ENCODE measurements around the gene PTGS2.

Gene PTGS2

GRCh38 chr1:186703209-186703766 is 23.1 kb upstream of the PTGS2 start:
- TF ChIP-seq CTCF (IDR thresholded peaks at IDR 0.05; ENCODE audit: low read depth, low read length): no peak
- no peak for DNase-seq (ENCODE audit: low read depth in 2 of 2)
- H3K4me3 ChIP-seq (replicated peaks in 1 of 2; ENCODE audit: low read depth in 2 of 2, low read length in 2 of 2): no peak overlapping the region

DNA sequence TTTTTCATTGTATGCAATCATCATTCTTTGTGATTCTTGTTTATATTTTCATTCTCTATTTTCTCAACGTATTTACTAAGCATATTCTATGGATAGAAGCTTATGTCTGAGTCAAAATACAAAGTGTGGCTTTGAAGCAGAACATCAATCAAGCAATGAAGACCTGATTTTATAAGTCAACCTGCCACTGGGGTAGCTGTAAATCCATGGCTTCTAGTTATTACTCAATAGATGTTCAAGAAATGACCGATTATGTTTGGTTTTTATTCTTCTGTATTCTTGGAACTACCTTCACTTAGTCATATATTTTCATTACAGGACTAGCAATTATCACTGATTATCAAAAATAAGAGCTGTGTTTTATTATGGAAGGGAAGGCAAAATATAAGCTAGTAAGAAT is 20.5 kb upstream of the PTGS2 start:
- no peak for TF ChIP-seq CTCF (IDR thresholded peaks at IDR 0.05; ENCODE audit: low read depth, low read length)
- no peak for DNase-seq (ENCODE audit: low read depth in 2 of 2)
- H3K4me3 ChIP-seq (replicated peaks in 1 of 2; ENCODE audit: low read depth in 2 of 2, low read length in 2 of 2): no peak overlapping the region

DNA sequence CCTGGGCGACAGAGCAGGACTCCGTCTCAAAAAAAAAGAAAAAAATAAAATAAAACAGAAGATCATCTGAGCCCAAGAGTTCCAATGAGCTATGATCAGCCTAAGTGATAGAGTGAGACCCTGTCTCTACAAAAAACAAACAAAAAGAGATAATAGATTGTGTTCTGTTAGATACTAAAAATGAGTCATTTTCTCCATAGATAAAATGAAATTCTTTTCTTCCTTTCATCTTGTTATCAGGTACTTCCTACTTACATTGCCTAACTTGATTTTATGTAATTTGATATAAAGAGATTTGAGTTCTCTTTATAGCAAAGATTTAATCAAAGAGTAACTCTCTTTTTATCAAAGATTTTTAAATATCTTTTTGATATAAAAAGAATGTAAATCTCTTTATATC is 19.3 kb upstream of the PTGS2 start:
- DNase-seq (ENCODE audit: low read depth in 2 of 2): no peak
- no peak overlapping the region for H3K4me3 ChIP-seq (replicated peaks in 1 of 2; ENCODE audit: low read depth in 2 of 2, low read length in 2 of 2)
- no peak for TF ChIP-seq CTCF (IDR thresholded peaks at IDR 0.05; ENCODE audit: low read depth, low read length)

GRCh38 chr1:186689907-186690306 is 9.7 kb upstream of the PTGS2 start:
- no peak overlapping the region for H3K4me3 ChIP-seq (replicated peaks in 1 of 2; ENCODE audit: low read depth in 2 of 2, low read length in 2 of 2)
- TF ChIP-seq CTCF (IDR thresholded peaks at IDR 0.05; ENCODE audit: low read depth, low read length): no peak
- no peak for DNase-seq (ENCODE audit: low read depth in 2 of 2)

GRCh38 chr1:186689376-186689775 is 9.2 kb upstream of the PTGS2 start:
- no peak for TF ChIP-seq CTCF (IDR thresholded peaks at IDR 0.05; ENCODE audit: low read depth, low read length)
- no peak for DNase-seq (ENCODE audit: low read depth in 2 of 2)
- H3K4me3 ChIP-seq (replicated peaks in 1 of 2; ENCODE audit: low read depth in 2 of 2, low read length in 2 of 2): no peak overlapping the region

- no peak overlapping the region for H3K4me3 ChIP-seq (replicated peaks in 1 of 2; ENCODE audit: low read depth in 2 of 2, low read length in 2 of 2)
- no peak for TF ChIP-seq CTCF (IDR thresholded peaks at IDR 0.05; ENCODE audit: low read depth, low read length)
- peak in 1 of 2 donors; percentile 28 for DNase-seq (ENCODE audit: low read depth in 2 of 2)
Observed at GRCh38 chr1:186683652-186684410, 3.6 kb upstream of the PTGS2 start.

Data from cardiac fibroblast (primary cell).